Myocyte (in vitro differentiated cells): ENCODE measurements around the gene DAGLA. TPM values are rescaled to one million over a fixed set of nuclear protein-coding genes. Genes with fewer than 3 reads are reported as not detected.

Source experiments
- DNase-seq: peaks from one replicate; pipeline ENCODE4 v3.0.0-alpha.2; 2012; ENCODE audit warnings: low read depth
- total RNA-seq: library from RNA; depleted of rRNA; stranded (reverse); fragments of >200 nt; gene quantifications from 2 replicates; pipeline ENCODE4 v1.2.3, GENCODE V29; 2014

Gene DAGLA
- total RNA-seq, 1 donor from 2014 or later = 2.9 TPM

DNA sequence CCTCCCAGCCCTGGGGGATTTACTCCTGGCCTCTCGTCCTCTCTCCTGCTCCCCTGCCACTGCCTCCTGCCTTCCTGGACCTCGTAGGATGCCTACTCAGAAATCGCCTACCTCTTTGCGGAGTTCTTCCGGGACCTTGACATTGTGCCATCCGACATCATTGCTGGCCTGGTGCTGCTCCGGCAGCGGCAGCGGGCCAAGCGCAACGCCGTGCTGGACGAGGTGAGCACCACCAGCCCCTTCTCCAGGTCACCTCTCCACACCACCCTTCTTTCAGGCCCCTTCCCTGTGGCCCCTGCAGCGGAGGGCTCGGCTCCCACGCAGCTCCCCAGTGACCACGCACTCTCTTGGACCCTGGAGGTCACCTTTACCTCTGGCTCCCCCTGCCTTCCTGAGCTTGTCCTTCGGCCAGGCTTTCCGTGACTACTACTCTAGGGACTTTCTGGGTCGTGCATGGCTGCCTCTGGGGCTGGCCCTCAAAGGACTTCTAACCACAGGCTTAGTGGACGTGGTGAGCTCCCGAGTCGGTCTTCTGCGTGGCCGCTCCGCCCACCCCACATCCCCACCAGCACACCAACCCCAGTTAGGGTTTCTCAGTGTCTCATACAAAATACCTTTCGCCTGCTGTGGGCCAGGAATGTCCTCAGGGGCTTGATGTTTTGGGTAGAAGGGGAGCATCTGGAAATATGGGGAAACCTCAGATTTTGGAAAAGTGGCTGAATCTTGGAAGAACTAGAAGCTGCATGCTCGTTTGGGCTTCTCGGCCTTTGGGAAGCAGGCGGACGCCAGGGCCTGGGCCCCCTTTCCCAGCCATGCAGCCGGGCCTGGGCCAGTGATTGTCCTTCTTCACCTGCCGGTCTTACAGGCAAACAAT lies 48.1 kb downstream of the DAGLA start:
- peak; percentile 67 for DNase-seq

DNA sequence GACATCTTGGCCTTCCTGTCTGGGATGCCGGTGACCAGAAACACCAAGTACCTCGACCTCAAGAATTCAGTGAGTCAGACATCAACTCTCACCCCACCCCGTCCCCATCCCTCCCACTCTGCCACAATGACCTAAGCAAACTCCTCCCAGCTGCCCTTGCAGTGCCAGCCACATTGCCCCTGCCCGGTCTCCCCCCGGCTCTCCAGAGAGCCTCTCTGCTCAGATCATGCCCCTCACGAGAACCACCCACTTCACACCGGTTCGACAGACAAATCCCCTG lies 48.7 kb downstream of the DAGLA start:
- peak; percentile 76 for DNase-seq

- no peak for DNase-seq
Observed at GRCh38 chr11:61730240-61730994, 50.2 kb downstream of the DAGLA start.

GRCh38 chr11:61731211-61731951 lies 51.2 kb downstream of the DAGLA start:
- no peak for DNase-seq

- no peak for DNase-seq
Observed at GRCh38 chr11:61731952-61732675, 51.9 kb downstream of the DAGLA start.

- peak; percentile 48 for DNase-seq
Observed at GRCh38 chr11:61732705-61733104, 52.5 kb downstream of the DAGLA start.

DNA sequence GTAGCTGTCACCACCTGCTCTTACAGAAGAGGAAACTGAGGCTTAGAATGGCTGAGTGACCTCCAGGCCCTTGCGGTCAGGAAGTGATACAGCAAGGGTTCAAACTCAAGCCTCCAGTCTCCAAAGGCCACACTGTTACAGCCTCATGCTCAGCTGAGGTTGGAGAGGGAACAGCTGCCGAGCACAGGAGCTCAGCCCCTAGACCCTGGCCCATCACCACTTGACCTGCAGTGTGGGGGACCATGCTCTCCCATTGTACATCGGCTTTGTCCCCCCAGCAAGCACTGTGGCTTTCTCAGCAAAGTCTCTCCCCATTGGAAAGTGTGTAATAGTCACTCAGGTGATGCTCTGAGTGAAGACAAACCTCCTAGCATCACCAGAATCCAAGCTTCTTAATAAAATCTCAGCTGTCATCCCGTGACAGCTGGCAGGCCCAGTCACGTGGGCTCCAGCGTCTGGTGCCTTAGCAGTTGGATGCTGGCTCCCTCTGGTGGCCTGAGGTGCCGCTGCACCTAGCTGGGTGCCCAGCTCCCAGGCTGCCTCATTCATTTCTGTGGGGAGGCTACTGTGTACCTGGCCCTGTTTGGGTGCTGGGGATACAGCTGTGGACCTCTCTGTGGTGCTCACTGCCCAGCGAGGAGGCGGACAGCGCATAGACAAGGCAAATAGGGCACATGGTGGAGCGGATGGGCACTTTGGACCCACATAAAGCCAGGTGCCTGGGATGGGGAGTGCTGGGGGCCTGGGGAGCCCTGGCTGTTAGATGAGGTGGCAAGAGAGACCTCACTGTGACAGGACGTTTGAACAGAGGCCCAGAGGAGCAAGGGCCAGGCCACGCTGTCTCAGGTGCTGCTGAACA lies 53.2 kb downstream of the DAGLA start:
- peak; percentile 93 for DNase-seq

GRCh38 chr11:61734767-61735166 lies 54.6 kb downstream of the DAGLA start:
- no peak for DNase-seq

GRCh38 chr11:61735391-61735790 lies 55.2 kb downstream of the DAGLA start:
- no peak for DNase-seq

GRCh38 chr11:61736310-61736709 lies 56.1 kb downstream of the DAGLA start:
- DNase-seq = no peak

GRCh38 chr11:61737131-61737530 lies 56.9 kb downstream of the DAGLA start:
- no peak for DNase-seq

GRCh38 chr11:61737636-61738386 lies 57.6 kb downstream of the DAGLA start:
- DNase-seq = no peak

- DNase-seq = no peak
Observed at GRCh38 chr11:61738776-61739175, 58.6 kb downstream of the DAGLA start.

DNA sequence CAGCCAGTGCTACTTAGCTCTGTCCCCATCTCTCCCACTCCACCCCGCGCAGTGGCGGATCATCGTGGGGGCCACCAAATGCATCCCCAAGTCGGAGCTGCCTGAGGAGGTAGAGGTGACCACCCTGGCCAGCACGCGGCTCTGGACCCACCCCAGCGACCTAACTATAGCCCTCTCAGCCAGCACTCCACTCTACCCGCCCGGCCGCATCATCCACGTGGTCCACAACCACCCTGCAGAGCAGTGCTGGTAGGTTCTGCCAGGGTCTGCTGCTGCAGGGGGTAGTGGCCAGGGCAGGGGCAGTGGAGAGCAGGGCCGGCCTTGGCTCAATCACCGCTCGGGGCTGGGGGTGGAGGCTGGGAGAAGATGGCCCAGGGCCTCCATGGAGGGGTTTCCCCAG lies 59.2 kb downstream of the DAGLA start:
- DNase-seq = no peak

DNA sequence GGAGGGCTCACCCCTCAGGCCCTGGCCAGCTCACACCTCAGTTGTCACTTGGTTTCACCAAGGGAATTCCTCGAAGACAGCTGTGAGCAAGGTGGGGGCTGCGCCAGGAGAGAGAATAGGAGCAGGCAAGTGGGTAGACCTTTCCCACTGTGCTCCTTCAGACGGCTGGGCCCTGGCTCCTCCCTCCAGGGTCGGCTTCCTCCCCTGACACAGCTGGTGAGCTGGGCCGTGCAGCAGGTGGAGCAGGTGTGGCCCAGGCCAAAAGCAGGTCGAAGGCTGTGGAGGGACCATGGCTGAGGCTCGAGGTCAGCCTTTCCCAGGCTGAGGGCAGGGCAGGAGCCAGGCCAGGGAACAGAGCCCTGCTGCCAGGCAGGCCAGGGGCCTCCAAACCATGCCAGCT lies 59.8 kb downstream of the DAGLA start:
- DNase-seq = peak; percentile 33

- DNase-seq = peak; percentile 93
Observed at GRCh38 chr11:61742391-61742790, 62.2 kb downstream of the DAGLA start.

- DNase-seq = no peak
Observed at GRCh38 chr11:61743486-61744095, 63.4 kb downstream of the DAGLA start.

GRCh38 chr11:61744181-61744580 lies 64.0 kb downstream of the DAGLA start:
- DNase-seq = no peak

- DNase-seq = no peak
Observed at GRCh38 chr11:61744609-61745156, 64.5 kb downstream of the DAGLA start.
